Prostate gland (tissue), 2 donors: ENCODE data around the gene PGAM1. TPM values are rescaled to one million over a fixed set of nuclear protein-coding genes. Genes with fewer than 3 reads are reported as not detected.

ENCODE experiments used
- DNase-seq: peaks from one replicate; pipeline ENCODE4 v3.0.0-alpha.2; 2019; ENCODE audit warnings: low spot score
- H3K27ac ChIP-seq, 2 donors: fragments of 200-600 bp; sonication (generic); 2 replicates each; pipeline ENCODE4 v1.5.1; 2017 to 2019
- H3K27me3 ChIP-seq: fragments of 200-600 bp; sonication (generic); replicated peaks from 2 replicates; pipeline ENCODE4 v1.5.1; 2019; ENCODE audit not compliant: insufficient read depth
- H3K36me3 ChIP-seq, 2 donors: fragments of 200-600 bp; sonication (generic); 1 replicate in 1 of 2; 2 replicates in 1 of 2; pipeline versions ENCODE4 v1.5.1 to v1.8.1; 2017 to 2019
- H3K4me1 ChIP-seq: fragments of 200-600 bp; sonication (generic); replicated peaks from 2 replicates; pipeline ENCODE4 v1.5.1; 2019
- H3K4me3 ChIP-seq, 2 donors: fragments of 200-600 bp; sonication (generic); 2 replicates each; pipeline ENCODE4 v1.5.1; 2017 to 2019
- H3K9me3 ChIP-seq: fragments of 200-600 bp; sonication (generic); 2 replicates; pipeline ENCODE4 v1.5.1; 2017
- CTCF ChIP-seq, 4 experiments: fragments of 200-600 bp in 2 of 4; fragments of 450-650 bp in 2 of 4; sonication (generic) in 2 of 4; IDR thresholded peaks; 1 replicate in 3 of 4; 2 replicates in 1 of 4; pipeline ENCODE4 v1.5.1; 2016 to 2019; ENCODE audit warnings: antibody characterized with exemption in 4 of 4, mild to moderate bottlenecking in 2 of 4, moderate library complexity in 2 of 4
- POLR2A ChIP-seq: fragments of 450-650 bp; IDR thresholded peaks from one replicate; pipeline ENCODE4 v1.6.1; 2016; ENCODE audit warnings: antibody characterized with exemption, mild to moderate bottlenecking
- POLR2AphosphoS5 ChIP-seq: sonication (generic); formaldehyde crosslinking; IDR thresholded peaks from one replicate; pipeline ENCODE4 v1.6.1; 2017; ENCODE audit warnings: antibody characterized with exemption
- WGBS: methylation state at CpG from one replicate; pipeline ENCODE4 v1.1.5; 2018; 5-methylcytosine and 5-hydroxymethylcytosine counted together
- intact Hi-C: fragments of 100-400 bp; cut with DNase I; formaldehyde crosslinking; loops from one replicate; pipeline ENCODE4 v1.14.2; 2022
- total RNA-seq, 2 donors: library from RNA; depleted of rRNA; stranded (reverse); fragments of >200 nt; gene quantifications; one replicate each; pipeline ENCODE4 v1.1.0, GENCODE V29; 2016

PGAM1 gene
- total RNA-seq, 2 donors from 2014 or later: 198 to 277 TPM

DNA sequence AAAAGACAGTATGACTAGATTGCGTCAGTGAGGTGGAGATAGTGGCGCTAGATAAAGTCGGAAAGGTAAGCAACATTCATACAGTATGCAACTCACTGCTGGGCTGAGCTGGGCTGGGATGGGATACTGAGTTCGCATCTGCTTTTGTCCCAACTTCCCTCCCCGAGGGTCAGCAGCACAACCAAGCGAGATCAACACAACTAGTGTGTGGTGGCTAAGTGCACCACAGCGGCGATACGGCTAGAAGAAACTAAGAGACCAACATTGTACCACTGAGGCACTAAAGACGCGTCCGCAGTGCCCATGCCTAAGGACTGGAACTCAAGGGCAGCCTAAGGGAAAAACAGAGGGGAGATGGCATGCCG is 19.3 kb downstream of the PGAM1 start:
- TF ChIP-seq POLR2AphosphoS5: no peak
- Histone ChIP-seq H3K36me3 (peaks cover 0 to 3% of the 10 kb centered on the region in 2 donors), H3K9me3 (no peaks in the 10 kb centered on the region), H3K27ac (peak overlapping the region; percentile 29 to 68), H3K4me1 (peaks cover 8% of the 10 kb centered on the region), H3K4me3 (peak overlapping the region; percentile 80 to 81), H3K27me3 (no peaks in the 10 kb centered on the region)
- WGBS: under 1% methylated on average over 13 of the region's 13 CpGs
- no peak for DNase-seq
- intact Hi-C loops: no loop called here

DNA sequence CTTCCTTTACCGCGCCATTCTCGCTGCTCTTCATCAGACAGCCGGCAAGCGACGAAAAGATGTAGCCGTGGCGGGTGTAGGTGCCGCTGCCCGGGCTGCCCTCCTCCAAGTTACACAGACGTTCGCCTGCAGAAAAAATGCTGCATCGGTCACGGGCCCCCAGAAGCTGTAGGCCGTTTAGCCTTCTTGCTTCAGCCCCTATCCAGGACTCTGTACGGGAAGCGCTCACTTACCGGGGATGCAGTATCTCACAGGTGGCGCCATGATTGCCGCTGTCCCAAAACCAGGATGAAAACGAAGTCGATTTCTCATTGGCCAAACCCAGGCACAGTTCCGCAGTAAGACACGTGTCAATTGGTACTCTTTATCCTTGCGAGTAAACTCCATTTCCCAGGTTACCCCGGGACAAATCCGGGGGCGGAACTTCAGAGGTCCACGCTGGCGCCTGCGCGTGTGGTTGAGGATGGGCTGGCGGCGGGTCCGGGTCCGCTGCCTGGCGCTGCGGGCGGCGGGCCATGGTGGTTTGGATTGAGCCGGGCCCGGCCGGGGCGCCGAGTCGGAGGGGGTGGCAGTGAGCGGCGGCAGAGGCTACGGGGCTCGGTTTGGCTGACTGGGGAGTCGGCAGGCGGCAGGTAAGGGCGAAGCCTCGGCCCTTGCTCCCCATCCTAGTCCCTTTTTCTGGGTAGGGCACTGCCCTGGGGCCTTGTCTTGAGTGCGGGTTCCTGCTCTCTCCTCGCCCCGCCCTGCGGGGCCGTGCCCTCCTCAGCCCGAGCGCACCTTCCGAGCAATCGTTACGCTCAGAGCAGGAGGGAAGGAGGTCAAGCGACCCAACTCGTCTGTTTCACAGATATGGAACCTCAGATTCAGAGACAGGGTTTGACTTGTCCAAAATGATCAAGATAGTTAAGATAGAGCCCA is 20.0 kb downstream of the PGAM1 start, which contains the start of the genes EXOSC1 and ZDHHC16:
EXOSC1 (minus strand) TSS at position 285 of the 918 bp plus-strand sequence; CDS start at position 264, 21 bp downstream.
ZDHHC16 (plus strand) TSS at position 454 of the 918 bp plus-strand sequence. CDS start 5,501 bp downstream, outside the sequence.
- Histone ChIP-seq H3K36me3 (no peaks in the 10 kb centered on the region), H3K27ac (peak within 1 kb of the TSS; percentile 68 to 73), H3K4me3 (peak within 1 kb of the TSS; percentile 80 to 81), H3K27me3 (no peaks in the 10 kb centered on the region), H3K4me1 (peaks cover 8% of the 10 kb centered on the region), H3K9me3 (no peaks in the 10 kb centered on the region)
- DNase-seq: peak; percentile 96
- intact Hi-C loops: no loop called here
- under 1% methylated on average over 66 of the region's 66 CpGs for WGBS
- TF ChIP-seq POLR2AphosphoS5 (peak; percentile 97), POLR2A (peak; percentile 87), CTCF (IDR thresholded peaks at IDR 0.05) (peak in 2 of 4 experiments; percentile 28 to 36)

DNA sequence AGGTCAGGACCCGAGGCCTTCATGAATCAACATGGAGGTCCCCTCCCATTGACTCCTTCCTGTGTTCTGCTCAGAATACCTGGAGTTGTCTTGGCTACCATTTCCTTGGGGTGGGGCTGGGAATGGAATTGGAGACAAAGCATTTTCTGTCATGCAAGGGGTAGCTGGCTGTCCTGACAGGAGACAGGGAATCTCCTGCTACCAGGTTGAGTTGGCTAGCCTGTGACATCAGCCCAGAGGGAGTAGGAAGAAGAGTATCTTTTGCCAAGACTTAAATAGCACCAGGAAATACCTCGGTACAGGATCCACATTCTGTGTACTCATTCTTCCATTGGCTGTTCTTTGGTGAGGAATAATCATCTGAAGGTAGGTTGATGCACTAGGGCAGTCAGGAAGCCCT is 24.8 kb downstream of the PGAM1 start:
- Histone ChIP-seq H3K4me1 (peaks cover 8% of the 10 kb centered on the region), H3K4me3 (no peak overlapping the region), H3K36me3 (peaks cover 0 to 7% of the 10 kb centered on the region in 2 donors), H3K9me3 (no peaks in the 10 kb centered on the region), H3K27ac (no peak overlapping the region), H3K27me3 (no peaks in the 10 kb centered on the region)
- DNase-seq: no peak
- intact Hi-C loops: no loop called here
- TF ChIP-seq POLR2AphosphoS5 (no peak), CTCF (IDR thresholded peaks at IDR 0.05) (no peak), POLR2A (no peak)
- WGBS: 51% methylated on average over 2 of the region's 2 CpGs

DNA sequence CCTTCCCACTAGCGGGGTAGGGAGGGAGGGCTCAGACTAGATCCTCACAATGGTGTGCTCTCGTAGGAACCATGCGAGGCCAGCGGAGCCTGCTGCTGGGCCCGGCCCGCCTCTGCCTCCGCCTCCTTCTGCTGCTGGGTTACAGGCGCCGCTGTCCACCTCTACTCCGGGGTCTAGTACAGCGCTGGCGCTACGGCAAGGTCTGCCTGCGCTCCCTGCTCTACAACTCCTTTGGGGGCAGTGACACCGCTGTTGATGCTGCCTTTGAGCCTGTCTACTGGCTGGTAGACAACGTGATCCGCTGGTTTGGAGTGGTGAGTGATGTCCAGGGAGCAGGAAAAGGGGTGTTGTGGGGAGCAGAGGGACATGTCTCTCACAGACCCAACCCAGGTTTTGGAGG is 25.6 kb downstream of the PGAM1 start:
- Histone ChIP-seq H3K4me3 (no peak overlapping the region), H3K9me3 (no peaks in the 10 kb centered on the region), H3K4me1 (peaks cover 7% of the 10 kb centered on the region), H3K27ac (no peak overlapping the region), H3K36me3 (peaks cover 0 to 7% of the 10 kb centered on the region in 2 donors), H3K27me3 (no peaks in the 10 kb centered on the region)
- intact Hi-C loops: no loop called here
- TF ChIP-seq POLR2A (no peak), CTCF (IDR thresholded peaks at IDR 0.05) (no peak), POLR2AphosphoS5 (no peak)
- no peak for DNase-seq
- WGBS: 94% methylated on average over 17 of the region's 17 CpGs

GRCh38 chr10:97452352-97452751 is 26.4 kb downstream of the PGAM1 start:
- DNase-seq: no peak
- 89% methylated on average over 6 of the region's 6 CpGs for WGBS
- H3K27ac ChIP-seq: no peak overlapping the region
- no peak overlapping the region for H3K4me3 ChIP-seq
- H3K9me3 ChIP-seq: no peaks in the 10 kb centered on the region
- peaks cover 0 to 7% of the 10 kb centered on the region in 2 donors for H3K36me3 ChIP-seq
- H3K27me3 ChIP-seq: no peaks in the 10 kb centered on the region
- TF ChIP-seq POLR2A: no peak
- TF ChIP-seq POLR2AphosphoS5: no peak
- TF ChIP-seq CTCF (IDR thresholded peaks at IDR 0.05): no peak
- H3K4me1 ChIP-seq: no peaks in the 10 kb centered on the region
- intact Hi-C loops: no loop called here
